Fibroblast of lung (primary cell): ENCODE measurements around the gene CFAP126.

Source experiments
- CTCF ChIP-seq, 2 donors: IDR thresholded peaks in 1 of 2; conservative IDR thresholded peaks in 1 of 2; 1 replicate in 1 of 2; 2 replicates in 1 of 2; pipeline ENCODE4 v1.5.1; 2011 to 2012; ENCODE audit warnings: low read length in 2 of 2, control low read depth in 1 of 2, inconsistent platforms in 1 of 2, low read depth in 1 of 2, mild to moderate bottlenecking in 1 of 2
- EZH2 ChIP-seq: IDR thresholded peaks from 2 replicates; pipeline ENCODE4 v1.5.1; 2012; ENCODE audit warnings: low read length, control low read depth, mild to moderate bottlenecking; ENCODE audit errors: missing control alignments

- TF ChIP-seq CTCF (conservative IDR thresholded peaks at IDR 0.05 in 1 of 2, IDR thresholded peaks at IDR 0.05 in 1 of 2; ENCODE audit: low read depth in 1 of 2, low read length in 2 of 2) (peak in 1 of 2 donors; percentile 15), EZH2 (no peak)
Observed at GRCh38 chr1:161374373-161374772, 6.7 kb upstream of the CFAP126 start.
